DMS153 (cell line): ENCODE data around the gene ZNF563.
"Not testable (repeated sequence)": the region's sequence is repeated elsewhere in the genome, so short reads cannot be mapped to it uniquely, and the experiment has no call there.

ENCODE experiments used
- DNase-seq: peaks from one replicate; lab custom pipeline; 2025; lab: John Stamatoyannopoulos, UW

Gene ZNF563

DNA sequence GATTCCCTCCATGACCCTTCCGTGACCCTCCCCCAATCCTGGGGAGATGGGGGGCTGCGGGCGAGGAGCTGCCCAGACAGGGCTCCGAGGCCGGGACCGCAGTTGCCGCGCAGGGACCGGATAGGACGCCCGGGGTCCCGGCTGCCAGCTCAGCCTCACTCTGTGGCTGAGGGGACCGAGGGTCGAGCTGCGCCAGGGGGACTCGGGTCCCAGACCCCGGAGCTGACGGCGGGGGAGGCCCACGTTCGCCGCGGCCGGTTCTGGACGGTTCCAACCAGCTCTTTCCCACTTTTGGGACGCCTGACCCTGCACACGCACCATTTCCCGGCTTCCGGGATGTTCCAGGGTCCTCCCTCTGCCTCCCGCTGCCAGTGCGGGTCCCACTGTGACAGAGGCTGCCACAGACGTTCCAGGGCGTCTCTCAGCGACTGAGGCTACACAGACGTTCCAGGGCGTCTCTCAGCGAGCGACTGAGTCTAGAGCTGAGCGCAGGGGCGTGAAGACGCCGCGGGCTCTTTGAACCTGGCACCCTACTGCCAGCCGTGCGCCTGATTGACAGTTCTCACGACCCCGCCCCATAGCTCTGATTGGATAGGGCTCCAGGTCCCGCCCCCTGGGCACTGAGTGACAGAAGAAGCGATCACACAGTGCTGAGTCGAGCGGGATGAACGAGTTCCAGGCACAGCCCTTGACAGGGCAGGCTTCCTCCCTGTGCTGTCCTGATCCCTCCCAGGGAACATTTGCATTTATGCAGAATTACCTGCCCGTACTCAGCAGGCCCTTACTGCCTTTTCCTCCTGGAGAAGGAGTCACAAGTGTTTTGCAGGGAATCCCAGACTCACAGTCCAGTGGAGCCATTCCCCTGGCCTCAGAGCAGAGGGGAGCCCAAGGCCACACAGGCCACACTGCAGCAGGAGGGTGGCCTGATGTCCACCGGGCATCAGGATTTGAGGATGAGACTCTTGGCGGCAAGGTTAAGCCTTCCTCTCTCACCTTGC lies at the start of gene ZNF563:
Gene ZNF563 (minus strand): TSS at position 472 of the 998 bp plus-strand sequence. CDS start 151 bp downstream, at position 321.
- DNase-seq, result peak; percentile 86

DNA sequence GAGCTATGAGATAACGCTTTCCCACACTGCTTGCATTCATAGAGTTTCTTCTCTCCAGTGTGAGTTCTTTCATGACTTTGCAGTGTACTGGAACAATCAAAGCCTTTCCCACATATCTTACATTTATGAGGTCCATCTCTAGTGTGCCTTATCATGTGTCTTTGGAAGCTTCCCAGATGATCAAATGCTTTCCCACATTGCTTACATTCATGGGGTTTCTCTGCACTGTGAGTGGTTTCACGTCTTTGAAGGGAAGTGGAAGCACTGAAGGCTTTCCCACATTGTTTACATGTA lies 47.0 kb upstream of the ZNF563 start:
- DNase-seq, result no peak

DNA sequence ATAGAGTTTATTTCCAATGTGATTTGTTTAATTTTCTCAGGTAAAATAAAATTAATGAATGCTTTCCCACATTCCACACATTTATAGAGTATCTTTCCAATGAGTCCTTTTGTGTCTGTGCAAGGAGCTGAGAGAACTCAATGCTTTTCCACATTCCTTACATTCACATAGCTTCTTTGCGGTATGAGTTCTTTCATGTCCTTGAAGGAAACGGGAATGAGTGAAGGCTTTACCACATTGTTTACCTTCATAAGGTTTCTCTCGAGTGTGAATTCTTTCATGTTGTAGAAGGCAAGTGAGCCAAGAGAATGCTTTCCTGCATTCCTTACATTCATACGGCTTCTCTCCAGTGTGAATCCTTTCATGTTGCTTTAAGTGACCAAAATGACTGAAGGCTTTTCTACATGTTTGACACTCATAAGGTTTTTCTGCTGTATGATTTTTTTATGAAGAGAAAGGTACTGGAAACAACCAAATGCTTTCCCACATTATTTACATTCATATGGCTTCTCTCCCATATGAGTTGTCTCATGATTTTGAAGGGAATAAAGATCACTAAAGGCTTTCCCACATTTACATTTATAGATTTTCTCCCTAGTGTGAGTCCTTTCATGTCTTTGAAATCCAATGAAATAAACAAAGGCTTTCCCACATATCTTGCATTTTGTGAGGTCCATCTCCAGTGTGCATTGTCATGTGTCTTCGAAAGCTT lies 46.5 kb upstream of the ZNF563 start:
- no peak for DNase-seq

DNA sequence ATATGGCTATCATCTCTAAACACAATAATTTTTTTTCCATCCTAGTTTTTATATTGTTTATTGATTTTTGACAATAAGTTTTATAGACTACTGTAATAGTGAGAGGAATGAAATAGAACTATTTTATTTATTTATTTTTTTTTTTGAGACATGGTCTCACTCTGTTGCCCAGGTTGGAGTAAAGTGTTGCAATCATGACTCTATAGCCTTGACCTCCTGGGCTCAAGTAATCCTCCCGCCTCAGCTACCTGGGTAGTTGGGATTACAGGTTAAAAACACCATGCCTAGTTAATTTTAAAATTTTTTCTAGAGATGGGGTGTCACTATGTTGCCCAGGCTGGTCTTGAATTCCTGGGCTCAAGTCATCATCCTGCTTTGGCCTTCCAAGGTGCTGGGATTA lies 40.6 kb upstream of the ZNF563 start:
- DNase-seq, result no peak

DNA sequence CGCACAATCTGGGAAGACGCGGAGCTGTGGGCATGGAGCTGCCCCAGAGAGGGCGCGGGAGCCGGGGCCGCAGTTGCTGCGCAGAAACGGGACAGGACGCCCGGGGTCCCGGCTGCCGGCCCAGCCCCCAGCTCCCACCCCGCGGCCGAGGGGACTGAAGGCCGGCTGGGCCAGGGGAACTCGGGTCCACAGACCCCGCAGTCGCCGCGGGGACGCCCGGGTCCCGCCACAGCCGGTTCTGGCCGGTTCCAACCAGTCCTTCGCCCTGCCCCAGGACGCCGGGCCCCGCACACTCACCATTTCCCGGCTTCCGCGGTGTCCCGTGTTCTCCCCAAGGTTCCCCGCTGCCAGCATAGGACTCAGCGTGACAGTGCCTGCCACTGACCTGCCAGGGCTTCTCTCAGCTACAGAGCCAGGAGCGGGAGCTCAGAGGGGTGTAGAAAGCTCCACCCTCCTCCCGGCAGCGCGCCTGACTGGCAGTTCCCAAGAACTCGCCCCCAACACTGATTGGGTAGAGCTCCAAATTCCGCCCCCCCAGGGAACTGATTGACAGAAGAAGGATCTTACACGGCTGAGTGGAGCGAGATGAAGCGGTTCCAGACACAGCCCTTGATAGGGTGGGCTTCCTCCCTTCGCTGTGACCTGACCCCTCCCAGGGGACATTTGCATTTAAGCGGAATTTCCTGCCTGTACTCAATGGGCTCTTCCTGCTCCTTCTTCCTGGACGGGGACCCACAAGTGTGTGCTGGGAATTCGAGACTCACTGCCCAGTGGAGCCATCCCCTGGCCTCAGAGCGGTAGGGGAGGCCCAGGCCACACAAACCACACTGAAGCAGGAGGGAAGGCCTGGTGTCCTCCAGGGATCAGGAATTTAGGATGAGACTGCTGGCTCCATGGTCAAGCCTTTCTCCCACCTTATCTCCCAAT lies 32.1 kb upstream of the ZNF563 start, which contains the start of gene ZNF442:
Gene ZNF442 (minus strand): TSS at position 448 of the 927 bp plus-strand sequence. CDS start 2,052 bp downstream, outside the sequence.
- DNase-seq, result peak; percentile 79

DNA sequence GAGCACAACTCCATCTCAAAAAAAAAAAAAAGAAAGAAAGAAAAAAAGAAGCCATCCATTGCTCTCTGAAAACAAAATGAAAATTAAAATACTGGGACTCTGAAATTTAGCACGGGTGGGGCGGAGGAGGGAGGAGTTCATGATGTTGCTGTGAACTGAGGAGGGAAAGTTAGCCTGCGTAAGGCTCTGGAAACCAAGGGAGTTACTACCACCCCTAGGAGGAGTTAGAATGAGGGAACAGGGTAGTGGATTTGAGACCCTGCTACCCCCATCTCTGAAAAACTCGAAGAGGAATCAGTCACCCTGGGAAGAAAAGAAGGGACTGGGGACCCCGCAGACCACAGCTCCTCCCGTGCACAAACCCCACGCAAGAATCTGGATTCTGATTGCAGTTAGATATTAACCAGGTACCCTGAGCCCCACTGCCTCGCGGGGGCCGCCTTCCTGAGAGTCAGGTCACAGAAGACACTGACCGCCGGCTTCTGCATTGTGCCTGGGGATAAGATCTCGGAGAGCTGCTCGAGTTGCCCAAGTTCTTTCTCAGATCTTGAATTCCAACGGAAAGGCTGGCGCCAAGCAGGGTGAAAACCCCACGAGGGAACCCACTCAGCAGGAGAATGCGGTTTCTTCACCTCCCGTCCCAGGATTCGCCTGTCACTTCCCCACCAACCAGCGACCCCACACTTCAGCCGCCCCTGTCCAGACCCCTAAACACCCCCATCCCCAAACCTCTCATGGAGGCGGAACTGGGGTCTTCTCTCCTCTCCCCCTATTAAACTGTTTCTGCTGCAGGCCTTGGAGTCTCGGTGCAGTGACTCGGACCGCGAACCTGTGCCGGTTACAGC lies 31.2 kb upstream of the ZNF563 start:
- no peak for DNase-seq

DNA sequence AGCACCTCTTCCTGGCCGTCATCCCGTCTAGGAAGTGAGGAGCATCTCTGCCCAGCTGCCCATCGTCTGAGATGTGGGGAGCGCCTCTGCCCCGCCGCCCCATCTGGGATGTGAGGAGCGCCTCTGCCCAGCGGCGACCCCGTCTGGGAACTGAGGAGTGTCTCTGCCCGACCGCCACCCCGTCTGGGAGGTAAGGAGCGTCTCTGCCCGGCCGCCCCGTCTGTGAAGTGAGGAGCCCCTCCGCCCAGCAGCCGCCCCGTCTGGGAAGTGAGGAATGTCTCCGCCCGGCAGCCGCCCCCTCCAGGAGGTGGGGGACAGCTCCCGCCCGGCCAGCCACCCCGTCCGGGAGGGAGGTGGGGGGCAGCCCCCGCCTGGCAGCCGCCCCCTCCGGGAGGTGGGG lies 28.8 kb upstream of the ZNF563 start:
- DNase-seq, result not testable (repeated sequence)

DNA sequence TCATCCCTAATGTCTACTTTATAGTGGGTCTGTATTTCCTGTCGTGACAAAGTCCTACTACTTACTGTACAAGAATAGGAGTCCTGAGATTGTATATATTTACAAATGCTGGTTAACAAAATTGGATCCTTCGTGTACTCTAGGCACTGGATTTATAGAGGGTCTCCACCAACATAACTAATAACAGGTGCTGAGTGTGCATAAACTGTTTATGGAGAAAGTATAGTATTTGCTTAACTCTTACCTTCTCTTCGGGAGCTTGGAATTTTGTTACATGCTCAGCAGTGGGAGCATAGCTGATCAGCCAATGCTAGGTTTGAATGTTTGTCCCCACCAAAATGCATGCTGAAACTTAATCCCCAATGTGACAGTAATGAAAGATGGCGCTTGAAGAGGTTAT lies 19.9 kb upstream of the ZNF563 start:
- no peak for DNase-seq

DNA sequence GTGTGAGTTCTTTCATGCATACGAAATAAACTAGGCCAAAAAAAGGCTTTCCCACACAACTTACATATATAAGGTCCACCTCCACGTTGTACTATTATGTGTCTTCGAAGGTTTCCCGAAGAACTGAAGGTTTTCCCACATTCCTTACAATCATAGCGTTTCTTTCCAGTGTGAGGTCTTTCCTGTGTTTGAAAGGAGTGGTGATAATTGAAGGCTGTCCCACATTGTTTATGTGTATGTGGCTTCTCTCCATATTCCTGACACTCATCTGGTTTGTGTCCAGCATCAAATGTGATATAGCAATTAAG lies 17.4 kb upstream of the ZNF563 start:
- no peak for DNase-seq

DNA sequence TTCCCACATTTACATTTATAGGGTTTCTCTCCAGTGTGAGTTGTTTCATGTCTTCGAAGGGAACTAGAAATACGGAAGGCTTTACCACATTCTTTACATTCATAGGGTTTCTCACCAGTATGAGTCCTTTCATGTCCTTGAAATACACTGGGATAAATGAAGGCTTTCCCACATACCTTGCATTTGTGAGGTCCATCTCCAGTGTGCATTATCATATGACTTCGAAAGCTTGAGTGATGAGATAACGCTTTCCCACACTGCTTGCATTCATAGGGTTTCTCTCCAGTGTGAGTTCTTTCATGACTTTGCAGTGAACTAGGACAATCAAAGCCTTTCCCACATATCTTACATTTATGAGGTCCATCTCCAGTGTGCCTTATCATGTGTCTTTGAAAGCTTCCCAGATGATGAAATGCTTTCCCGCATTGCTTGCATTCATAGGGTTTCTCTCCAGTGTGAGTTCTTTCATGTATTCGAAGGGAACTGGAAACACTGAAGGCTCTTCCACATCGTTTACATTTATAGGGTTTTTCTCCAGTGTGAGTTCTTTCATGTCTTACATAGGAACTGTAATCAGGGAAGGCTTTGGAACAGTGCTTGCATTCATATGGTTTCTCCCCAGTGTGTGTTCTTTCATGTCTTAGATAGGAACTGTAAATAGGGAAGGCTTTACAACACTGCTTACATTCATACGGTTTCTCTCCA lies 16.9 kb upstream of the ZNF563 start:
- no peak for DNase-seq

DNA sequence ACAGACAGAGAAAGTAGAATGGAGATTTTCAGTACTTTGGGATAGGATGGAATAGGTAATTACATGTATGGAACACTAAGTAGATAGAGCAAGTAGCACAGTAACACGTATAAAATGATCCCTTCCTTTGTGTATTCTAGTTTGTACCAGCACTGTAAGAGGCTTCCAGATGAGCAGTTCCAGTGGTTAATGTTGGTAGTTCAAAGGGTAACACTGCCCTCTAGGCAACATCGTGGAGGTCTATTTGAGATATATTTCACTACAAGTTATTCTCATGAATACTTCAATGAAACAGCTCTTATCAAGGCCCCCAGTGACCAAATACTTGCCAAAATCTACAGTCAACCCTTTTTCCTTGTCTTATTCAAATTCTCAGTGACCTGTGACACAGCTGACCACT lies 13.5 kb upstream of the ZNF563 start:
- DNase-seq, result no peak

DNA sequence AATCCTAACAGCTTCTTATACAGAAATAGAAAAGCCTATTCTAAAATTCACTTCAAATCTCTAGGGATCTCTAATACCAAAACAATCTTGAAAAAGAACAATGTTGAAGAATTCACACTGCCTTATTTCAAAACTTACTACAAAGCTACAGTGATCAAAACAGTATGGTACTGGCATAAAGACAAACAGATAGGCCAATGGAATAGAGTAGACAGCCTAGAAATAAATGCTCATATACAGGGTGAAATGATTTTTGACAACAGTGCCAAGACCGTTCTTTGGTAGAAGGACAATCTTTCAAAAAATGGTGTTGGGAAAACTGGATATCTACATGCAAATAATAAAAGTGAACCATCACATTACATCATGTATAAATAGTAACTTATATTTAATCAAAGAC lies 11.8 kb upstream of the ZNF563 start:
- no peak for DNase-seq

DNA sequence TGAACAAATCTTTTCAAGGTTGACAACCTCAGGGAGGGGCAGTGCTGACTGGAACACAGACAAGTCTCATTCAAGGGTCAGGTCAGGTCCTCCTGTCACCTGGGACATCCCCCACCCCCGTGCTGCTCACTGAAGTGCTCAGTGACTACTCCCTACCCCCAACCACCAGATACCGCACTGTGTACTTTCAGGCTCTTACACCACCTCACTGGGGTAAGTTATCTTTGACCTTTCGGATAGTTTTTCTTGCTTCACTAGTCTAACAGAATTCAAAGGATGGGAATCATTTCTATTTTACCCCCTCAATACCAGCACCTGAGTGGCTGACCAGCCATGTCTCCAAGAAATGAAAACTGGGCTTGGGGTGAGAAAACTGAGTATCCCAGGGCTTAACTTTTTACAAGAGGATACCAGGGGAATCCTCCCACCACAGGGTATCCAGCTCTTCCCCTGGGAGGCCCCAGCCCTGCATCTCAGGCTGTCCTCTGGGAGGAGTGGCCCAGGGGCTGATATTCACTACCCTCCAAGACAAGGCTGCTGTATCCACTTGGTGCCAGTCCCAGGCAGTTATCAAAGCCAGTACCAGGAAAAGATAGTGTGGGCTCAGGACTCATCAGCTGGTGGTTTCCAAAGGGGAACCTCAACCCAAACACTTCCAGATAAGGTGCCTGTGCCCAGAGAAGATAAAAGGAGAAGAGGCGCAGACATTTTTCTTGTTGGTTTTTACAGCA lies 2.1 kb downstream of the ZNF563 start:
- no peak for DNase-seq

DNA sequence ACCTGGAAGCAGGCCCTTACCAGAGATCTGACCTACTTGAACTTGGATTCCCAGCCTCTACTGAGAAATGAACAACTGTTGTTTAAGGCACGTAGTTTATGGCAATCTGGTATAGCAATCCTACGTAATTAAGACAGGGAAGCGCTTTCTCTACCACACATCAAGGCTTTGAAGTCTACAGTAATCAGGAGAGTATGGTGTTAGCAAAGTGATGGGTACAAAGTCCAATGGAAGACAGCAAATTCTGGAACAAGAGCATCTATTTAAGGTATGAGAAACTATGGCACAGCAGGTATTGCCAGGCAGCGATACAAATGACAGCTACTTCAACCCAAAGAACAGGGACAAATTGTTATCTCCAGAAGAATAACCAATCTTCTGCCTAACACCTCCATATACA lies 3.1 kb downstream of the ZNF563 start:
- no peak for DNase-seq

DNA sequence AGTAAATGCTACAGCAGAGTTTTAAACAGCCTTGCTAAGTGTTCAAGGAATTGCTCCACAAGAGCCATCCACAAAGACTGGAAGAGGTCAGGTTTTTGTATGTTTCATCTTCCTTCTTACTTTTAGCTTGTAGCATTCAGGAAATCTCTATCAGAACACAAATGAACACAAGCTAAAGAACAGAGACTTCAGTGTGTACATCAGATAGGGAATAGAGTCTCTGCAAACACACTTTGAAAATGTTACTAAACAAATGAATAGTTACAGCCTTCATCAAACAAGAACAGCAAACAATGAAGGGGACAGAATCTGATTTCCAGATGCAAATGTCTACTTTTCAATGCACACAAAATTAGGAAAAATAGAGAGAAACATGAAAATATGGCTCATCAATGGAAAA lies 7.7 kb downstream of the ZNF563 start:
- DNase-seq, result no peak

DNA sequence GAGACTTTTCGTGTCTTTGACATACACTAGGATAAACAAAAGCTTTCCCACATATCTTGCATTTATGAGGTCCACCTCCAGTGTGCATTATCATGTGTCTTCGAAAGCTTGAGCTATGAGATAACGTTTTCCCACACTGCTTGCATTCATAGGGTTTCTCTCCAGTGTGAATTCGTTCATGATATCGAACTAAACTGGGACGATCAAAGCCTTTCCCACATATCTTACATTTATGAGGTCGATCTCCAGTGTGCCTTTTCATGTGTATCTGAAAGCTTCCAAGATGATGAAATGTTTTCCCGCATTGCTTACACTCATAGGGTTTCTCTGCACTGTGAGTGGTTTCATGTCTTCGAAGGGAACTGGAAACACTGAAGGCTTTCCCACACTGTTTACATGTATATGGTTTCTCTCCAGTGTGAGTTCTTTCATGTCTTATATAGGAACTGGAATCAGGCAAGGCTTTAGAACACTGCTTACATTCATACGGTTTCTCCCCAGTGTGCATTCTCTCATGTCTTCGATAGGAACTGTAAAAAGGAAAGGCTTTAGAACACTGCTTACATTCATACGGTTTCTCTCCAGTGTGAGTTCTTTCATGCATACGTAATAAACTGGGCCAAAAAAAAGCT lies 14.5 kb downstream of the ZNF563 start:
- DNase-seq, result no peak

DNA sequence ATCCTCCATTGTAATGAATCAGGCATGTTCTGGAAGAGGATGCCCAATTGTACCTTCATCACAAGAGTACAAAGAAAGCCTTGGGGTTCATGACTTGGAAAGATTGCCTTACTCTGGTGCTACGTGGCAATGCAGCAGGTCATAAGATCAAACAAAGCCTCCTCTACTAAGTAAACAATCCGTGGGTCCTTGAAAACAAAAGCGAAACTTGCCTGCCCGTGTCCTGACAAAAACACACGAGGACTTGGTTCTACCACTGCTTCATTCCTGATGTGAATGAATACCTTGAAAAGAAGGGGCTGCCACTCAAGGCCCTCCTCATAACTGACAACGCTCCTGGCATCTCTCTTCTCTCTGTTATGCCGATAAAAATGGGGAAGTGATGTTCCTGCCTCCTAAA lies 18.9 kb downstream of the ZNF563 start:
- DNase-seq, result no peak

DNA sequence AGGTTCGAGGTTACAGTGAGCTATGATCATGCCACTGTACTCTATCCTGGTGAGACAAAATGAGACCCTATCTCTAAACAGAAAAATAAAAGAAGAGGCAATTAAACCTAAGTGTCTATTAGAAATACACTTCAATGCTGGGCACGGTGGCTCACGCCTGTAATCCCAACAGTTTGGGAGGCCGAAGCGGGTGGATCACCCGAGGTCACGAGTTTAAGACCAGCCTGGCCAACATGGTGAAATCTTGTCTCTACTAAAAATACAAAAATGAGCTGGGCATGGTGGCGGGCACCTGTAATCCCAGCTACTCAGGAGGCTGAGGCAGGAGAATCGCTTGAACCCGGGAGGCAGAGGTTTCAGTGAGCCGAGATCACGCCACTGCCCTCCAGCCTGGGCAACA lies 24.5 kb downstream of the ZNF563 start:
- not testable (repeated sequence) for DNase-seq

DNA sequence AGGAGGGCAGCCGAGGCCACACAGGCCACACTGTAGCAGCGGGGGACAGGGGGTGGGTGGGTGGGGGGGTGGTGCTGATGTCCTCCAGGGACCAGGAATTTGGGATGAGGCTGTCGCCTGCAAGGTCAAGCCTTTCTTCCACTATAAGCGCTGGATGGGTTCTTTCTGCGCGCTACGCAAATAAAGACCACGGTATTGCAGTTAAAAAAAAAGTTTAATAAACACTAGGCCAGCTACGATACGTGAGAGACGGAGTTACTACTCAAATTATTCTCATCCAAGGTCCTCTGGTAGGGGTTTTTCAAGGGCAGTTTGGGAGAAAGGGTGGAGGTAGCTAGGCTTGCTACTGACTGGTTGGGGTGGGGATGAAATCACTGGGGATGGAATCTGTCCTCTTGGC lies 38.2 kb downstream of the ZNF563 start:
- DNase-seq, result no peak
